Measurements from ENCODE around the gene NCKIPSD. TPM values are rescaled to one million over a fixed set of nuclear protein-coding genes. Genes with fewer than 3 reads are reported as not detected.
"Not testable (repeated sequence)": the region's sequence is repeated elsewhere in the genome, so short reads cannot be mapped to it uniquely, and the experiment has no call there.

The NCKIPSD gene
- 10 to 100 TPM in 4 of 6 experiments, 1 to 10 TPM in 2; 6.8 to 27.3 (median 12.3) TPM for total RNA-seq
- long read RNA-seq: 0 reads

- WGBS (ENCODE audit: insufficient coverage, low coverage, low lambda C conversion rate, missing lambda C conversion rate): 3% methylated on average over 16 of the region's 97 CpGs
- peak within 1 kb of the TSS; percentile 66 to 81 (median 78) for H3K27ac ChIP-seq
- peak within 1 kb of the TSS; percentile 55 to 82 (median 74) for H3K4me3 ChIP-seq
- no peaks in the 10 kb centered on the region for H3K9me3 ChIP-seq
- intact Hi-C loops (cut with DNase I): no loop called here
- H3K36me3 ChIP-seq: peaks cover 0 to 32% (median 19%) of the 10 kb centered on the region in 4 donors
- no peaks in the 10 kb centered on the region for H3K27me3 ChIP-seq
- peaks cover 0 to 22% (median 5%) of the 10 kb centered on the region in 4 donors for H3K4me1 ChIP-seq
- ATAC-seq: peak; percentile 91 to 97 (median 92)
- peak; percentile 92 to 93 (median 93) for DNase-seq
- TF ChIP-seq POLR2A (IDR thresholded peaks at IDR 0.05): peak; percentile 79
- TF ChIP-seq, protein P1, sequence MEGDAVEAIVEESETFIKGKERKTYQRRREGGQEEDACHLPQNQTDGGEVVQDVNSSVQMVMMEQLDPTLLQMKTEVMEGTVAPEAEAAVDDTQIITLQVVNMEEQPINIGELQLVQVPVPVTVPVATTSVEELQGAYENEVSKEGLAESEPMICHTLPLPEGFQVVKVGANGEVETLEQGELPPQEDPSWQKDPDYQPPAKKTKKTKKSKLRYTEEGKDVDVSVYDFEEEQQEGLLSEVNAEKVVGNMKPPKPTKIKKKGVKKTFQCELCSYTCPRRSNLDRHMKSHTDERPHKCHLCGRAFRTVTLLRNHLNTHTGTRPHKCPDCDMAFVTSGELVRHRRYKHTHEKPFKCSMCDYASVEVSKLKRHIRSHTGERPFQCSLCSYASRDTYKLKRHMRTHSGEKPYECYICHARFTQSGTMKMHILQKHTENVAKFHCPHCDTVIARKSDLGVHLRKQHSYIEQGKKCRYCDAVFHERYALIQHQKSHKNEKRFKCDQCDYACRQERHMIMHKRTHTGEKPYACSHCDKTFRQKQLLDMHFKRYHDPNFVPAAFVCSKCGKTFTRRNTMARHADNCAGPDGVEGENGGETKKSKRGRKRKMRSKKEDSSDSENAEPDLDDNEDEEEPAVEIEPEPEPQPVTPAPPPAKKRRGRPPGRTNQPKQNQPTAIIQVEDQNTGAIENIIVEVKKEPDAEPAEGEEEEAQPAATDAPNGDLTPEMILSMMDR (IDR thresholded peaks at IDR 0.05): peak; percentile 72 to 91 (median 82)
Measured at GRCh38 chr3:48685603-48686511, at the start of gene NCKIPSD. Gene NCKIPSD, minus strand, starts transcription at chr3:48685915. Its CDS starts 108 bp downstream, at chr3:48685807.

- H3K27ac ChIP-seq; intact Hi-C loops (cut with DNase I); H3K36me3 ChIP-seq; H3K9me3 ChIP-seq; DNase-seq; H3K4me3 ChIP-seq; ATAC-seq; H3K27me3 ChIP-seq: not testable (repeated sequence)
- WGBS (ENCODE audit: insufficient coverage, low coverage, low lambda C conversion rate, missing lambda C conversion rate): 13% methylated on average over 5 of the region's 8 CpGs
- H3K4me1 ChIP-seq: peaks cover 0 to 28% (median 6%) of the 10 kb centered on the region in 4 donors
Measured at GRCh38 chr3:48735075-48735767, 49.5 kb upstream of the NCKIPSD start.

DNA sequence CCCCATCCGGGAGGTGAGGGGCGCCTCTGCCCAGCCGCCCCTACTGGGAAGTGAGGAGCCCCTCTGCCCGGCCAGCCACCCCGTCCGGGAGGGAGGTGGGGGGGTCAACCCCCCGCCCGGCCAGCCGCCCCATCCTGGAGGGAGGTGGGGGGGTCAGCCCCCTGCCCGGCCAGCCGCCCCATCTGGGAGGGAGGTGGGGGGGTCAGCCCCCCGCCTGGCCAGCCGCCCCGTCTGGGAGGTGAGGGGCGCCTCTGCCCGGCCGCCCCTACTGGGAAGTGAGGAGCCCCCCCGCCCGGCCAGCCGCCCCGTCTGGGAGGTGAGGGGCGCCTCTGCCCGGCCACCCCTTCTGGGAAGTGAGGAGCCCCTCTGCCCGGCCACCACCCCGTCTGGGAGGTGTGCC, 48.8 kb upstream of the NCKIPSD start:
- intact Hi-C loops (cut with DNase I); ATAC-seq; DNase-seq; H3K27ac ChIP-seq; H3K4me3 ChIP-seq; H3K9me3 ChIP-seq; H3K36me3 ChIP-seq; H3K27me3 ChIP-seq: not testable (repeated sequence)
- 82% methylated on average over 4 of the region's 25 CpGs for WGBS (ENCODE audit: insufficient coverage, low coverage, low lambda C conversion rate, missing lambda C conversion rate)
- H3K4me1 ChIP-seq: peaks cover 0 to 24% (median 5%) of the 10 kb centered on the region in 4 donors

DNA sequence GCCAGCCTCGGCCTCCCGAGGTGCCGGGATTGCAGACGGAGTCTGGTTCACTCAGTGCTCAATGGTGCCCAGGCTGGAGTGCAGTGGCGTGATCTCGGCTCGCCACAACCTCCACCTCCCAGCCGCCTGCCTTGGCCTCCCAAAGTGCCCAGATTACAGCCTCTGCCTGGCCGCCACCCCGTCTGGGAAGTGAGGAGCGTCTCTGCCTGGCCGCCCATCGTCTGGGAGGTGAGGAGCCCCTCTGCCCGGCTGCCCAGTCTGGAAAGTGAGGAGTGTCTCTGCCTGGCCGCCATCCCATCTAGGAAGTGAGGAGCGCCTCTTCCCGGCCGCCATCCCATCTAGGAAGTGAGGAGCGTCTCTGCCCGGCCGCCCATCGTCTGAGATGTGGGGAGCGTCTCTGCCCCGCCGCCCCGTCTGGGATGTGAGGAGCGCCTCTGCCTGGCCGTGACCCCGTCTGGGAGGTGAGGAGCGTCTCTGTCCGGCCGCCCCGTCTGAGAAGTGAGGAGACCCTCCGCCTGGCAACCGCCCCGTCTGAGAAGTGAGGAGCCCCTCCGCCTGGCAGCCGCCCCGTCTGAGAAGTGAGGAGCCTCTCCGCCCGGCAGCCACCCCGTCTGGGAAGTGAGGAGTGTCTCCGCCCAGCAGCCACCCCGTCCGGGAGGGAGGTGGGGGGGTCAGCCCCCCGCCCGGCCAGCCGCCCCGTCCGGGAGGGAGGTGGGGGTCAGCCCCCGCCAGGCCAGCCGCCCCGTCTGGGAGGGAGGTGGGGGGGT, 48.2 kb upstream of the NCKIPSD start:
- H3K36me3 ChIP-seq; H3K27ac ChIP-seq; H3K9me3 ChIP-seq; ATAC-seq; DNase-seq; intact Hi-C loops (cut with DNase I); H3K27me3 ChIP-seq; H3K4me3 ChIP-seq: not testable (repeated sequence)
- WGBS (ENCODE audit: insufficient coverage, low coverage, low lambda C conversion rate, missing lambda C conversion rate): 100% methylated on average over 1 of the region's 53 CpGs
- peaks cover 0 to 18% (median 2%) of the 10 kb centered on the region in 4 donors for H3K4me1 ChIP-seq

GRCh38 chr3:48727511-48727910, 41.8 kb upstream of the NCKIPSD start:
- intact Hi-C loops (cut with DNase I): no loop called here
- Histone ChIP-seq H3K4me1 (no peaks in the 10 kb centered on the region), H3K27me3 (no peaks in the 10 kb centered on the region), H3K27ac (no peak overlapping the region), H3K9me3 (no peaks in the 10 kb centered on the region), H3K36me3 (no peaks in the 10 kb centered on the region), H3K4me3 (no peak overlapping the region)
- no peak for TF ChIP-seq POLR2A (IDR thresholded peaks at IDR 0.05)
- TF ChIP-seq, protein P1 (IDR thresholded peaks at IDR 0.05): no peak
- ATAC-seq (no peak), DNase-seq (no peak)
- WGBS (ENCODE audit: insufficient coverage, low coverage, low lambda C conversion rate, missing lambda C conversion rate): no CpG with 5 or more reads among the region's 8 CpGs

DNA sequence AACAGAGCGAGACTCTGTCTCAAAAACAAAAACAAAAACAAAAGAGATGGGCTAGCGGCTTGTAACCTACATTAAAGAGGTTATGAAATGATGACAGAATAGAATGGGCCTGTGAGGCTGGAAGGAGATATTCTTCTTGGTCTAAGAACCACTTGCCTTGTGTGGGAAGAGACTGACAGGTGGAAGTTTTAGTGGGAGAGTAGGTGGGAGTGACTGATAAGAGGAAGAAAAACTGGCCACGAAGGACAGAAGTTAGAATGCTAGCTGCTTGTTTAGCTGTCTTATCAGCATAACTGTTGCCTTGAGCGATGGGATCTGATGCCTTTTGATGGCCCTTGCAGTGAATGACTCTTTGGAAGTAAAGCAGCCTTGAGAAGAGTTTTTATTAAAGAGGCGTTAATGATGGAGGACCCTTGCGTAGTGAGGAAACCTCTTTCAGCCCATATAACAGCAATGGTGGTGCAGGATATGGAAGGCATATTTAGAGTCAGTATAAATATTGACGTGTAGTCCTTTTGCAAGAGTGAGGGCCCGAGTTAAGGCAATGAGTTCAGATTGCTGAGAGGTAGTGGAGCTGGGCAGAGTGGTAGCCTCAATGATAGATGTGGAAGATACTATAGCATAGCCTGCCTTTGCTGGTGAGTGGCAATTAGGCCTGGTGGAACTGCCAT, 39.6 kb upstream of the NCKIPSD start:
- intact Hi-C loops (cut with DNase I); H3K4me1 ChIP-seq; H3K9me3 ChIP-seq; H3K27me3 ChIP-seq; H3K27ac ChIP-seq; H3K4me3 ChIP-seq; DNase-seq; ATAC-seq; H3K36me3 ChIP-seq: not testable (repeated sequence)
- WGBS (ENCODE audit: insufficient coverage, low coverage, low lambda C conversion rate, missing lambda C conversion rate): 87% methylated on average over 8 of the region's 8 CpGs

Measured in right lobe of liver (tissue), 6 donors.